HuH-7.5 (cell line): ENCODE measurements around the gene PACRG.

ENCODE experiments used
- DNase-seq: peaks from one replicate; pipeline ENCODE4 v3.0.0; 2011; ENCODE audit warnings: low spot score

Gene PACRG

GRCh38 chr6:162785632-162786242 is 58.0 kb downstream of the PACRG start:
- no peak for DNase-seq

GRCh38 chr6:162798546-162799266 is 70.9 kb downstream of the PACRG start:
- DNase-seq: no peak

- no peak for DNase-seq
Measured at GRCh38 chr6:162814426-162814973, 86.7 kb downstream of the PACRG start.

GRCh38 chr6:162817196-162817595 is 89.4 kb downstream of the PACRG start:
- no peak for DNase-seq

- no peak for DNase-seq
Measured at GRCh38 chr6:162819284-162819683, 91.5 kb downstream of the PACRG start.

- no peak for DNase-seq
Measured at GRCh38 chr6:162821102-162821501, 93.3 kb downstream of the PACRG start.

GRCh38 chr6:162825597-162825996 is 97.8 kb downstream of the PACRG start:
- no peak for DNase-seq

GRCh38 chr6:162829013-162829742 is 101.4 kb downstream of the PACRG start:
- no peak for DNase-seq

- no peak for DNase-seq
Measured at GRCh38 chr6:162833776-162834175, 106.0 kb downstream of the PACRG start.

- DNase-seq: no peak
Measured at GRCh38 chr6:162845972-162846371, 118.2 kb downstream of the PACRG start.

- no peak for DNase-seq
Measured at GRCh38 chr6:162846723-162847122, 118.9 kb downstream of the PACRG start.

- DNase-seq: no peak
Measured at GRCh38 chr6:162849269-162849668, 121.5 kb downstream of the PACRG start.

- no peak for DNase-seq
Measured at GRCh38 chr6:162852192-162852591, 124.4 kb downstream of the PACRG start.

GRCh38 chr6:162852840-162853577 is 125.2 kb downstream of the PACRG start:
- no peak for DNase-seq

- no peak for DNase-seq
Measured at GRCh38 chr6:162854228-162854627, 126.5 kb downstream of the PACRG start.

- no peak for DNase-seq
Measured at GRCh38 chr6:162854734-162855191, 127.0 kb downstream of the PACRG start.

- peak; percentile 11 for DNase-seq
Measured at GRCh38 chr6:162856885-162857284, 129.1 kb downstream of the PACRG start.

GRCh38 chr6:162857326-162857725 is 129.6 kb downstream of the PACRG start:
- no peak for DNase-seq

GRCh38 chr6:162862462-162862861 is 134.7 kb downstream of the PACRG start:
- DNase-seq: no peak

GRCh38 chr6:162862941-162863340 is 135.2 kb downstream of the PACRG start:
- DNase-seq: no peak

GRCh38 chr6:162863821-162864220 is 136.0 kb downstream of the PACRG start:
- DNase-seq: no peak

GRCh38 chr6:162864911-162865310 is 137.1 kb downstream of the PACRG start:
- no peak for DNase-seq
